HG03521 (cell line): ENCODE measurements around the gene FAM114A2.

ENCODE experiments used
- ATAC-seq: cut with Tn5 transposase; IDR thresholded peaks from one replicate; pipeline ENCODE4 v1.9.1; 2021; ENCODE audit warnings: mild to moderate bottlenecking, moderate library complexity; ENCODE audit not compliant: unreplicated experiment

The FAM114A2 gene

GRCh38 chr5:153952057-153952456, 86.7 kb downstream of the FAM114A2 start:
- no peak for ATAC-seq

- ATAC-seq: no peak
Measured at GRCh38 chr5:153941265-153941664, 97.4 kb downstream of the FAM114A2 start.
